ENCODE data around the gene CHD9NB.

- TF ChIP-seq ZNF280A (IDR thresholded peaks at IDR 0.05; ENCODE audit: low read depth, partially characterized antibody) (no peak), ZFP1 (CRISPR knock-in tag; IDR thresholded peaks at IDR 0.05) (no peak), FOXM1 (IDR thresholded peaks at IDR 0.05; ENCODE audit: low read depth) (no peak), FOXM1 (CRISPR knock-in tag; IDR thresholded peaks at IDR 0.05; ENCODE audit: low read depth) (no peak), TBL1XR1 (IDR thresholded peaks at IDR 0.05; ENCODE audit: low read length in 2 of 2) (no peak), CTCF (IDR thresholded peaks at IDR 0.05 in 2 of 3, conservative IDR thresholded peaks at IDR 0.05 in 1 of 3; ENCODE audit: insufficient read depth in 2 of 3, low read depth in 1 of 3, low read length in 3 of 3) (no peak), POLR2G (IDR thresholded peaks at IDR 0.05; ENCODE audit: low read depth, low read length) (no peak), CHD2 (IDR thresholded peaks at IDR 0.05; ENCODE audit: low read depth, low read length) (no peak), SP2 (IDR thresholded peaks at IDR 0.05; ENCODE audit: extremely low read depth, low read depth, low read length, poor library complexity, severe bottlenecking) (no peak)
Observed at GRCh38 chr16:53069772-53070171, 17.1 kb upstream of the CHD9NB start.

All from K562 (cell line).